A673 (cell line): ENCODE measurements around the gene ABO. TPM values are rescaled to one million over a fixed set of nuclear protein-coding genes. Genes with fewer than 3 reads are reported as not detected.

Source experiments
- total RNA-seq: library from RNA; stranded (reverse); gene quantifications from 2 replicates; pipeline ENCODE4 v1.2.3, GENCODE V29; 2021

Gene ABO
- total RNA-seq, 1 experiment from 2014 or later = not detected

Other genes with a start within 250 kb of the ABO start
- gene GTF3C5, start 244.2 kb downstream of the ABO start, total RNA-seq = 98.1 and 99.9 TPM in 2 replicates
- gene CEL, start 213.2 kb downstream of the ABO start, total RNA-seq = 2.8 and 3.4 TPM in 2 replicates
- gene RALGDS, start 154.0 kb downstream of the ABO start, total RNA-seq = 40.1 and 42.3 TPM in 2 replicates
- gene GBGT1, start 111.3 kb downstream of the ABO start, total RNA-seq = 1.8 and 2.6 TPM in 2 replicates
- gene OBP2B, start 66.0 kb downstream of the ABO start, total RNA-seq = not detected in 2 replicates
- 34.7 and 36.6 TPM in 2 replicates for gene SURF6, start 61.0 kb upstream of the ABO start, total RNA-seq
- 46.2 and 49.6 TPM in 2 replicates for gene MED22, start 72.9 kb upstream of the ABO start, total RNA-seq
- gene RPL7A, start 73.0 kb upstream of the ABO start, total RNA-seq = 1,920 and 1,940 TPM in 2 replicates
- gene SURF1, start 81.3 kb upstream of the ABO start, total RNA-seq = 41.6 and 53.3 TPM in 2 replicates
- gene SURF2, start 81.3 kb upstream of the ABO start, total RNA-seq = 35.0 and 42.0 TPM in 2 replicates
- 201 and 214 TPM in 2 replicates for gene SURF4, start 100.9 kb upstream of the ABO start, total RNA-seq
- gene STKLD1, start 101.2 kb upstream of the ABO start, total RNA-seq = 0.52 and 1.5 TPM in 2 replicates
- gene REXO4, start 142.8 kb upstream of the ABO start, total RNA-seq = 32.0 and 35.9 TPM in 2 replicates
- gene ADAMTS13, start 147.2 kb upstream of the ABO start, total RNA-seq = 1.3 and 3.1 TPM in 2 replicates
- 7.8 and 10.6 TPM in 2 replicates for gene CACFD1, start 184.8 kb upstream of the ABO start, total RNA-seq
- 1.8 and 2.7 TPM in 2 replicates for gene SLC2A6, start 203.9 kb upstream of the ABO start, total RNA-seq
- not detected in 2 replicates for gene MYMK, start 249.8 kb upstream of the ABO start, total RNA-seq